ENCODE results near the gene SPTBN5.

DNA sequence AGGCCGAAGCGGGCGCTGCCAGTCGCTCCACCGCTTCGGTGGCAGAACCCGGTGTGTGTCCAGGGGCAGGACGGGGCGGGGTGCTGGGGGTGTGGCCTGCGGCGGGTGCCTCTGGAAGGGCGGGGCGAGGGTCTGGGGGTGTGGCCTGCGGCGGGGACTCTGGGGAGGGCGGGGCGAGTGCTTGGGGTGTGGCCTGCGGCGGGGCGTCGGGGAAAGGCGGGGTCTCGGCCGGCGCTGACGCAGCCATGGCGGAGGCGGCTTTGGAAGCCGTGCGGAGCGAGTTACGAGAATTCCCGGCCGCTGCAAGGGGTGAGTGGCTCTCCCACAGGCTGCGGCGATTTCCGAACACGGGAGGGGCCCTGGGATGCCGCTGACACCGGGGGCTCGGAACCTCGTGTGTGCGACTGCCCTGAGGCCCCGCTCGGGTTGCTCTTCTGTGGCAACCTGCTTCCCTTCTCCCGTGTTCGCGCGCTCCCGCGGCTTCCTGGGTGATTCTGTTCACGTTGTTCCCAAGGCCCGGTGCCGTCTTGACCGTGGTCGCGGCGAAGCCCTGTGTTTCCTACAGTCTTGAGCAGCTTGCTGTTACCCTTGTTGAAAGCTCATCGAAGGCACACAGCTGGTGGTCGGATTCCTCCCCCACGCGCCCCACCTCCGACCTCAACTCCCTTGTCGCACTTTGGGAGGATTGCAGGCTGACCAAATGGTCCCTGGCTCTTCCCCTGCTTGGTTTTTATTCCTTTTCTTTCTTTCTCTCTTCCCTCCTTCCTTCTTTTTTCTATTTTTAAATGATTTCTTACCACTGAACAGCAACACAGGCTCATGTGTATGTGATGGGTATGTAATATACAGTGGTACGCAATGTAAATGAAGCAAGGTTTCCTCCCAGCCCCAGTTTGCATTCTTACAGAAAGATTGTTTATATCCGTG, 65.7 kb downstream of the SPTBN5 start, which contains the start of gene JMJD7:
- TF ChIP-seq, protein P1, sequence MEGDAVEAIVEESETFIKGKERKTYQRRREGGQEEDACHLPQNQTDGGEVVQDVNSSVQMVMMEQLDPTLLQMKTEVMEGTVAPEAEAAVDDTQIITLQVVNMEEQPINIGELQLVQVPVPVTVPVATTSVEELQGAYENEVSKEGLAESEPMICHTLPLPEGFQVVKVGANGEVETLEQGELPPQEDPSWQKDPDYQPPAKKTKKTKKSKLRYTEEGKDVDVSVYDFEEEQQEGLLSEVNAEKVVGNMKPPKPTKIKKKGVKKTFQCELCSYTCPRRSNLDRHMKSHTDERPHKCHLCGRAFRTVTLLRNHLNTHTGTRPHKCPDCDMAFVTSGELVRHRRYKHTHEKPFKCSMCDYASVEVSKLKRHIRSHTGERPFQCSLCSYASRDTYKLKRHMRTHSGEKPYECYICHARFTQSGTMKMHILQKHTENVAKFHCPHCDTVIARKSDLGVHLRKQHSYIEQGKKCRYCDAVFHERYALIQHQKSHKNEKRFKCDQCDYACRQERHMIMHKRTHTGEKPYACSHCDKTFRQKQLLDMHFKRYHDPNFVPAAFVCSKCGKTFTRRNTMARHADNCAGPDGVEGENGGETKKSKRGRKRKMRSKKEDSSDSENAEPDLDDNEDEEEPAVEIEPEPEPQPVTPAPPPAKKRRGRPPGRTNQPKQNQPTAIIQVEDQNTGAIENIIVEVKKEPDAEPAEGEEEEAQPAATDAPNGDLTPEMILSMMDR (IDR thresholded peaks at IDR 0.05), result no peak
- TF ChIP-seq POLR2A (IDR thresholded peaks at IDR 0.05), result peak; percentile 31

Data from testis (tissue), 2 donors.